ENCODE data around the gene RPL38.

GRCh38 chr17:74179576-74179975 lies 23.9 kb upstream of the RPL38 start:
- TF ChIP-seq CTCF (IDR thresholded peaks at IDR 0.05; ENCODE audit: insufficient read depth, low read depth, low read length) (no peak), EZH2 (IDR thresholded peaks at IDR 0.05; ENCODE audit: insufficient read depth, low read length) (no peak)
